HepG2 (cell line): Measurements from ENCODE around the gene ADGRG1. TPM values are rescaled to one million over a fixed set of nuclear protein-coding genes. Genes with fewer than 3 reads are reported as not detected.

Experiments used
- CCAR2 ChIP-seq: fragments of 200-400 bp; formaldehyde crosslinking; optimal IDR thresholded peaks from 2 replicates; pipeline ENCODE3; 2018; ENCODE audit warnings: low read depth, mild to moderate bottlenecking, low read length, moderate library complexity
- DDIT3 ChIP-seq: sonication (generic); formaldehyde crosslinking; IDR thresholded peaks from 2 replicates; pipeline ENCODE4 v1.4.0; 2020; ENCODE audit warnings: mild to moderate bottlenecking, missing genetic modification reagents
- HOMEZ ChIP-seq: IDR thresholded peaks from 2 replicates; pipeline ENCODE4 v1.6.1; 2016; ENCODE audit warnings: low read depth
- MLLT10 ChIP-seq: sonication (generic); formaldehyde crosslinking; IDR thresholded peaks from 2 replicates; pipeline ENCODE4 v1.4.0; 2020; ENCODE audit warnings: missing genetic modification reagents
- PPARG ChIP-seq: conservative IDR thresholded peaks from 2 replicates; pipeline ENCODE4 v1.6.1; 2016; ENCODE audit warnings: missing biosample characterization, missing genetic modification reagents
- RERE ChIP-seq: IDR thresholded peaks from 2 replicates; pipeline ENCODE4 v1.6.1; 2016; ENCODE audit warnings: low read depth, missing genetic modification reagents, missing compliant biosample characterization
- SRSF4 ChIP-seq: fragments of 200-400 bp; formaldehyde crosslinking; IDR thresholded peaks from one replicate; pipeline ENCODE4 v1.6.1; 2018; ENCODE audit warnings: mild to moderate bottlenecking, low read depth, low read length, moderate library complexity; ENCODE audit not compliant: poor library complexity, severe bottlenecking
- TRAFD1 ChIP-seq: sonication (generic); formaldehyde crosslinking; IDR thresholded peaks from 2 replicates; pipeline ENCODE4 v1.5.1; 2020; ENCODE audit warnings: missing genetic modification reagents, mild to moderate bottlenecking, borderline replicate concordance
- ZNF205 ChIP-seq: IDR thresholded peaks from 2 replicates; pipeline ENCODE4 v1.6.1; 2018; ENCODE audit warnings: missing biosample characterization, missing genetic modification reagents
- ZNF276 ChIP-seq: sonication (generic); formaldehyde crosslinking; IDR thresholded peaks from 2 replicates; pipeline ENCODE4 v1.4.0; 2020; ENCODE audit warnings: mild to moderate bottlenecking, low read depth, missing genetic modification reagents
- ZNF30 ChIP-seq: sonication (generic); formaldehyde crosslinking; IDR thresholded peaks from 2 replicates; pipeline ENCODE4 v1.5.0; 2020; ENCODE audit warnings: mild to moderate bottlenecking, missing genetic modification reagents
- ZNF546 ChIP-seq: sonication (generic); formaldehyde crosslinking; conservative IDR thresholded peaks from 2 replicates; pipeline ENCODE4 v1.8.1; 2023; ENCODE audit warnings: mild to moderate bottlenecking, missing genetic modification reagents
- ZNF589 ChIP-seq: sonication (generic); formaldehyde crosslinking; conservative IDR thresholded peaks from 2 replicates; pipeline ENCODE4 v1.8.0; 2022; ENCODE audit warnings: mild to moderate bottlenecking, moderate library complexity, missing genetic modification reagents
- ZNF710 ChIP-seq: sonication (generic); formaldehyde crosslinking; IDR thresholded peaks from 2 replicates; pipeline ENCODE4 v1.5.0; 2020; ENCODE audit warnings: mild to moderate bottlenecking, missing genetic modification reagents, borderline replicate concordance
- ZNF749 ChIP-seq: sonication (generic); formaldehyde crosslinking; IDR thresholded peaks from 2 replicates; pipeline ENCODE4 v1.8.0; 2022; ENCODE audit warnings: mild to moderate bottlenecking, missing genetic modification reagents, moderate library complexity, borderline replicate concordance
- polyA plus RNA-seq, 8 experiments: library from polyadenylated mRNA; depleted of rRNA in 3 of 8; stranded (reverse) in 7 of 8; unstranded in 1 of 8; fragments of >200 nt; fragmentation: Illumina TruSeq in 4 of 8; extraction: Trizol in 4 of 8; gene quantifications; 2 replicates each; pipeline versions ENCODE4 v1.2.1 to v1.2.3, GENCODE V29; 2011 to 2016; ENCODE audit warnings: low read depth in 4 of 8, missing spikeins in 1 of 8, mixed read lengths in 1 of 8; ENCODE audit not compliant: insufficient read depth in 1 of 8
- total RNA-seq, 5 experiments: library from RNA; depleted of rRNA; stranded (reverse); fragments of >200 nt; fragmentation: Illumina TruSeq; extraction: Trizol; gene quantifications; 2 replicates each; pipeline ENCODE4 v1.2.3, GENCODE V29; 2016; ENCODE audit warnings: low read depth in 1 of 5

ADGRG1 gene
- total and polyA plus RNA-seq, 2 of the 13 experiments (the other 11 are each of a cell fraction or from before 2014, with no cell fraction given), result 2.7 to 5.9 TPM

- TF ChIP-seq HOMEZ (CRISPR knock-in tag) (peak; percentile 59), SRSF4 (no peak), ZNF749 (no peak), RERE (CRISPR knock-in tag) (peak; percentile 11), ZNF589 (CRISPR knock-in tag) (0 out of 2 replicates have a peak, but pooled peaks have one; percentile 15), TRAFD1 (peak; percentile 72), MLLT10 (CRISPR knock-in tag) (no peak), ZNF30 (no peak), ZNF710 (CRISPR knock-in tag) (peak; percentile 68), ZNF205 (CRISPR knock-in tag) (peak; percentile 16; the same call in 1 of the 2 replicates), DDIT3 (CRISPR knock-in tag) (no peak), CCAR2 (no peak), ZNF546 (CRISPR knock-in tag) (peak; percentile 75; the same call in 1 of the 2 replicates), PPARG (CRISPR knock-in tag) (peak; percentile 78), ZNF276 (CRISPR knock-in tag) (peak; percentile 94)
Measured at GRCh38 chr16:57667526-57668262, 39.3 kb downstream of the ADGRG1 start (continued).
